Activated CD8-positive, alpha-beta T cell treated with anti-CD3 and anti-CD28 coated beads for 36 hours (primary cell): ENCODE data around the gene SPPL2C. TPM values are rescaled to one million over a fixed set of nuclear protein-coding genes. Genes with fewer than 3 reads are reported as not detected.

ENCODE experiments used
- ATAC-seq: fragments of 200-7000 bp; cut with Tn5 transposase; one replicate; pipeline ENCODE4 v1.10.0; 2021; ENCODE audit warnings: mild to moderate bottlenecking, moderate library complexity
- CTCF ChIA-PET: fragments of 350-600 bp; sonication (Branson Sonifier 250); formaldehyde crosslinking; loops from one replicate; lab custom pipeline; 2021; ENCODE audit warnings: antibody characterized with exemption; lab: Charles Lee
- POLR2A ChIA-PET: fragments of 350-600 bp; sonication (Branson Sonifier 250); formaldehyde crosslinking; loops from one replicate; lab custom pipeline; 2021; ENCODE audit warnings: antibody characterized with exemption; lab: Charles Lee
- DNase-seq: peaks from one replicate; pipeline ENCODE4 v3.0.0-alpha.2; 2020
- H3K27ac Mint-ChIP-seq: one replicate; pipeline ENCODE4 v1.8.0; 2021; ENCODE audit warnings: mild to moderate bottlenecking, mixed read lengths
- H3K27me3 Mint-ChIP-seq: one replicate; pipeline ENCODE4 v1.8.0; 2021; ENCODE audit warnings: mixed read lengths
- H3K36me3 Mint-ChIP-seq: one replicate; pipeline ENCODE4 v1.8.0; 2021; ENCODE audit warnings: low read depth, mixed read lengths
- H3K4me1 Mint-ChIP-seq: one replicate; pipeline ENCODE4 v1.8.0; 2021; ENCODE audit warnings: low read depth, mixed read lengths
- H3K4me3 Mint-ChIP-seq: one replicate; pipeline ENCODE4 v1.8.0; 2021; ENCODE audit warnings: mild to moderate bottlenecking, moderate library complexity, mixed read lengths
- H3K9me3 Mint-ChIP-seq: one replicate; pipeline ENCODE4 v1.8.0; 2021; ENCODE audit warnings: mixed read lengths
- intact Hi-C: fragments of 100-400 bp; cut with micrococcal nuclease; formaldehyde crosslinking; loops from one replicate; pipeline ENCODE4 v1.10.0; 2022
- total RNA-seq, 2 experiments: library from RNA; stranded (reverse); gene quantifications; one replicate each; pipeline ENCODE4 v1.2.3, GENCODE V29; 2021
- TF ChIP-seq, protein P1 (sequence below): fragments of 200-600 bp; IDR thresholded peaks from one replicate; pipeline ENCODE4 v1.8.0; 2022; ENCODE audit warnings: antibody characterized with exemption, mild to moderate bottlenecking

Gene SPPL2C
- total RNA-seq, 2 experiments from 2014 or later: not detected

DNA sequence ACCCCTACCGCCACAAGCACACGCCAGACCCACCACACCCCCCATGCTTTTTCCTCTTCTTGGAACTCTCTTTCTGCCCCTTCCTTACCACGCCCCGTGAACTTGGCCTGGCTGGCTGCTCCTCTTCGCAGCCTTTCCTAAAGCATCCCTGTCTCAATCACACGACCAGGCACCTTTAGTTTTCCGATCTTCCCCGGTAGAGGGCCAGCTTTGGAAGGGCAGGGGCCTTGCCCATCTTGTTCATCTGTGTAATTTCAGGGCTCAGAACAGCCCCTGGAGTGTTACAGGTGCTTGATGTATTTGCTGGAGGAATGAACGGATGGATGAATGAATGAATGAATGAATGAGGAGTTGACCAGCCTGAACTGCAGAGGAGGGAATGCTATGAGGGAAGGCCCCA is 3.7 kb downstream of the SPPL2C start:
- H3K27me3 Mint-ChIP-seq: peaks cover 11% of the 10 kb centered on the region
- no peaks in the 10 kb centered on the region for H3K9me3 Mint-ChIP-seq
- intact Hi-C loops: no loop called here
- ChIA-PET POLR2A (no interaction called here), CTCF (no interaction called here)
- no peak overlapping the region for H3K27ac Mint-ChIP-seq
- DNase-seq (no peak), ATAC-seq (no peak)
- peaks cover 5% of the 10 kb centered on the region for H3K4me1 Mint-ChIP-seq
- no peaks in the 10 kb centered on the region for H3K36me3 Mint-ChIP-seq
- TF ChIP-seq, protein P1, sequence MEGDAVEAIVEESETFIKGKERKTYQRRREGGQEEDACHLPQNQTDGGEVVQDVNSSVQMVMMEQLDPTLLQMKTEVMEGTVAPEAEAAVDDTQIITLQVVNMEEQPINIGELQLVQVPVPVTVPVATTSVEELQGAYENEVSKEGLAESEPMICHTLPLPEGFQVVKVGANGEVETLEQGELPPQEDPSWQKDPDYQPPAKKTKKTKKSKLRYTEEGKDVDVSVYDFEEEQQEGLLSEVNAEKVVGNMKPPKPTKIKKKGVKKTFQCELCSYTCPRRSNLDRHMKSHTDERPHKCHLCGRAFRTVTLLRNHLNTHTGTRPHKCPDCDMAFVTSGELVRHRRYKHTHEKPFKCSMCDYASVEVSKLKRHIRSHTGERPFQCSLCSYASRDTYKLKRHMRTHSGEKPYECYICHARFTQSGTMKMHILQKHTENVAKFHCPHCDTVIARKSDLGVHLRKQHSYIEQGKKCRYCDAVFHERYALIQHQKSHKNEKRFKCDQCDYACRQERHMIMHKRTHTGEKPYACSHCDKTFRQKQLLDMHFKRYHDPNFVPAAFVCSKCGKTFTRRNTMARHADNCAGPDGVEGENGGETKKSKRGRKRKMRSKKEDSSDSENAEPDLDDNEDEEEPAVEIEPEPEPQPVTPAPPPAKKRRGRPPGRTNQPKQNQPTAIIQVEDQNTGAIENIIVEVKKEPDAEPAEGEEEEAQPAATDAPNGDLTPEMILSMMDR: no peak
- no peak overlapping the region for H3K4me3 Mint-ChIP-seq

DNA sequence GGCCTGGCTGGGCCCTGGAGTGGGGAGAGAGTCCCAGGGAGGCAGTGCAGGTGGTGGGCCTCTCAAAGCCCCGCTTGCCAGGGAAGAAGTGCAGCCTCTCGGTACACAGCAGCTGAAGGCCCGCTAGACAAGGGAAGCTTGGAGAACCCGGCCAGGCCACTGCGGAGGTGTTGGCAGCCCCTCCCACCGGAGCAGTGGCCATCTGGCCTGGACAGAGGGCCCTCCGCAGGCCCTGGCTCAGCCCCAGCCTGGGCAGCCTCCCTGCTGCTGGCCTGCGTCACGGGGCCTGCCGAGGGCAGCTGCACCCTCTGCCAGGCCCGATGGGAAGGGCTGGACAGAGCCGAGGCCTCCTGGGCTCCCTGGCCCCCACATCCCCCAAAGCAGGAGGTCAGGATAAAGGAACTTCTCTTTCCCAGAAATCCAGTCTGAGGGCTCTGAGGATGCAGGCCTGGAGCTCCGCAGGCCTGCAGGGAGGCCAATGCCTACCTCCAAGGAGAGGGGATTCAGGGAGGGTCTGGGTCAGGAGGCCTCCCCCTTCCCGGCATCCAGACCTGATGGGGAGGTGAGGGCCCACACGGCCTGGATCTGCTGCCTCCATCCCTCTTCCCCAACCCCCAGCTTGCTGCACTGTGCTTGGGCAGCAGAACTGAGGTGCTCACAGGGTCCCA is 4.3 kb downstream of the SPPL2C start:
- POLR2A ChIA-PET: no interaction called here
- Mint-ChIP-seq H3K36me3 (no peaks in the 10 kb centered on the region), H3K4me3 (no peak overlapping the region), H3K4me1 (peaks cover 5% of the 10 kb centered on the region), H3K27ac (no peak overlapping the region), H3K9me3 (no peaks in the 10 kb centered on the region), H3K27me3 (peaks cover 11% of the 10 kb centered on the region)
- intact Hi-C loops: no loop called here
- no peak for DNase-seq
- CTCF ChIA-PET: interaction anchor here (1.3 to 1.5 kb wide), 2 partner anchors 17 to 76 kb away, joined by 3 read pairs; no protein-coding TSS in a partner anchor
- TF ChIP-seq, protein P1: no peak
- no peak for ATAC-seq

DNA sequence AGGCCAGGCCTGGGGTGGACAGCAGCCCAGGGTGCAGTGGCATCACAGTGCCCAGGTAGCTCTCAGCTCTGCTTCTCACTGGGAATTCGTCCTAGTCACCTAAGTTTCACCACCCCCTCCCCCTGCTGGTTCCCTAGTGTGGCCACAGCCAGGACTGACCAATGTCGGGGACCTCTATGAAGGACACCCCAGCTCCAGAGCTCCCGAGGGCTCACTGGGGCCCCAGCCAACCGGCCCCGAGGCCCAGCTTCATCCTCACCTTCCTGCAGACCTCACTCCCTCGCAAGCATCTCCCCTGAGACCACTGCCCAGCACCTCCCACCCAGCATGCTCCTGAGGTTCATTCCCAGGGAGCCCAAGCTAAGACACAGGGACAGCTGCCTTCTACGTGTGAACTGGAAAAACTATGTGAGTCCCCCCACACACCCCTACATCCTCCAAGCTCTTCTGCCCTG is 4.9 kb downstream of the SPPL2C start:
- H3K36me3 Mint-ChIP-seq: no peaks in the 10 kb centered on the region
- no peak for ATAC-seq
- H3K27me3 Mint-ChIP-seq: peaks cover 13% of the 10 kb centered on the region
- no peak overlapping the region for H3K4me3 Mint-ChIP-seq
- intact Hi-C loops: no loop called here
- ChIA-PET POLR2A (no interaction called here), CTCF (interaction anchor here (1.3 to 1.5 kb wide), 2 partner anchors 18 to 76 kb away, joined by 3 read pairs; no protein-coding TSS in a partner anchor)
- TF ChIP-seq, protein P1: no peak
- DNase-seq: no peak
- peaks cover 5% of the 10 kb centered on the region for H3K4me1 Mint-ChIP-seq
- H3K9me3 Mint-ChIP-seq: no peaks in the 10 kb centered on the region
- no peak overlapping the region for H3K27ac Mint-ChIP-seq

DNA sequence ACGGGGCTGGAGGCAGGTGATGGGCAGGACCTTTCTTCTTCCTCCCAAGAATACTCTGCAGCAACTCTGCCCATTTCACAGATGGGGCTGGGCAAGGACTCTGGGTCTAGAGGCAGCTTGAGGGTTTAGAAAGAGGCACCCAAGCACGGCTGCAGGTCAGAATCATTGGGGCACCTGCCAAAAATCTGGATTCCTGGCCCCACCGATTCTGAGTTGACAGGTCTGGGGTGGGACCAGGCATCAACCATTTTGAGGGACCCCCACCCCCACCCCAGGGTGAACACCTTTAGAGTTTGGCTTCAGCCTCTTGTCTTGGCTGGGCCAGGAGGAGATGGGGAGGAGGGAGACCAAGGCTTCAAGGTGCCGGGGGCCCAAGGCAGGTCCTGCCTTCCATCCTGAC is 5.3 kb downstream of the SPPL2C start:
- ChIA-PET CTCF (interaction anchor here (1.3 to 1.8 kb wide), 3 partner anchors 18 to 77 kb away, joined by 3 to 5 read pairs (median 3); no protein-coding TSS in a partner anchor), POLR2A (no interaction called here)
- Mint-ChIP-seq H3K4me1 (peaks cover 5% of the 10 kb centered on the region), H3K27ac (no peak overlapping the region), H3K36me3 (no peaks in the 10 kb centered on the region), H3K27me3 (peaks cover 13% of the 10 kb centered on the region), H3K9me3 (no peaks in the 10 kb centered on the region), H3K4me3 (no peak overlapping the region)
- TF ChIP-seq, protein P1: no peak
- intact Hi-C loops: no loop called here
- DNase-seq (no peak), ATAC-seq (no peak)

DNA sequence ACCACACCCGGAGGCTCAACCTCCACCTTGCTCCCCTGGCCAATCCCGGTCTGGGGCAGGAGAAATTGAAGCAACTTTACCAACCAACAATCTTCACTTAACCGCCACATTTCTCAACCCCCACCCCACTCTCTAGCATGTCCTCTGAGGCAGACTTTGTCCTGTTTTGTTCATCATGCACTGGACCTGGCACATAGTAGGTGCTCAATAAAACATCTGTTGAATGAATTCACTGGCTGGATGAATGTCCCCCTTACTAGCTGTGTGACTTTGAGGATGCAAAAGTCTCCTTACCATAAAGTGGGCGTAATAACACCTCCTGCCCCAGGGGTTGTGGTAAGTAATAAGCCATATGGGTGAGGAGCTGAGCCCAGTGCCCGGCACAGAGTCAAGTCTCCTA is 5.8 kb downstream of the SPPL2C start:
- Mint-ChIP-seq H3K27me3 (peaks cover 13% of the 10 kb centered on the region), H3K4me1 (peaks cover 5% of the 10 kb centered on the region), H3K36me3 (no peaks in the 10 kb centered on the region), H3K4me3 (no peak overlapping the region), H3K9me3 (no peaks in the 10 kb centered on the region), H3K27ac (no peak overlapping the region)
- ATAC-seq (no peak), DNase-seq (no peak)
- ChIA-PET CTCF (interaction anchor here (1.5 to 1.8 kb wide), 2 partner anchors 19 to 77 kb away, joined by 3 to 5 read pairs; no protein-coding TSS in a partner anchor), POLR2A (no interaction called here)
- intact Hi-C loops: no loop called here
- TF ChIP-seq, protein P1: no peak
